ENCODE measurements around the gene PLD1.
A peak's percentile ranks its signal among the peaks of the same experiment; 100 is the strongest.

Gene PLD1

GRCh38 chr3:171790898-171791691 is 19.2 kb downstream of the PLD1 start:
- TF ChIP-seq CTCF (IDR thresholded peaks at IDR 0.05; ENCODE audit: low read depth, low read length), result no peak
- DNase-seq (ENCODE audit: extremely low read depth, low read depth), result no peak

GRCh38 chr3:171790574-171790897 is 19.7 kb downstream of the PLD1 start:
- no peak for DNase-seq (ENCODE audit: extremely low read depth, low read depth)

GRCh38 chr3:171789759-171790505 is 20.4 kb downstream of the PLD1 start:
- no peak for DNase-seq (ENCODE audit: extremely low read depth, low read depth)
- TF ChIP-seq CTCF (IDR thresholded peaks at IDR 0.05; ENCODE audit: low read depth, low read length), result no peak

More at GRCh38 chr3:171790574-171790897, 19.7 kb downstream of the PLD1 start:
- TF ChIP-seq CTCF (IDR thresholded peaks at IDR 0.05; ENCODE audit: low read depth, low read length), result no peak

- peak; percentile 83 for DNase-seq (ENCODE audit: extremely low read depth, low read depth)
- TF ChIP-seq CTCF (IDR thresholded peaks at IDR 0.05; ENCODE audit: low read depth, low read length), result no peak; the same call in 1 of the 2 replicates
Observed at GRCh38 chr3:171788546-171789351, 21.5 kb downstream of the PLD1 start.

GRCh38 chr3:171786997-171787396 is 23.3 kb downstream of the PLD1 start:
- TF ChIP-seq CTCF (IDR thresholded peaks at IDR 0.05; ENCODE audit: low read depth, low read length), result no peak
- DNase-seq (ENCODE audit: extremely low read depth, low read depth), result no peak

- no peak for DNase-seq (ENCODE audit: extremely low read depth, low read depth)
- TF ChIP-seq CTCF (IDR thresholded peaks at IDR 0.05; ENCODE audit: low read depth, low read length), result no peak
Observed at GRCh38 chr3:171784937-171785336, 25.3 kb downstream of the PLD1 start.
